Fibroblast of the conjunctiva (primary cell): Measurements from ENCODE around the gene B3GALT6.
"Not testable (repeated sequence)": the region's sequence is repeated elsewhere in the genome, so short reads cannot be mapped to it uniquely, and the experiment has no call there.

Experiments used
- DNase-seq: peaks from one replicate; pipeline ENCODE4 v3.0.0-alpha.2; 2010; ENCODE audit warnings: low read depth

Gene B3GALT6

DNA sequence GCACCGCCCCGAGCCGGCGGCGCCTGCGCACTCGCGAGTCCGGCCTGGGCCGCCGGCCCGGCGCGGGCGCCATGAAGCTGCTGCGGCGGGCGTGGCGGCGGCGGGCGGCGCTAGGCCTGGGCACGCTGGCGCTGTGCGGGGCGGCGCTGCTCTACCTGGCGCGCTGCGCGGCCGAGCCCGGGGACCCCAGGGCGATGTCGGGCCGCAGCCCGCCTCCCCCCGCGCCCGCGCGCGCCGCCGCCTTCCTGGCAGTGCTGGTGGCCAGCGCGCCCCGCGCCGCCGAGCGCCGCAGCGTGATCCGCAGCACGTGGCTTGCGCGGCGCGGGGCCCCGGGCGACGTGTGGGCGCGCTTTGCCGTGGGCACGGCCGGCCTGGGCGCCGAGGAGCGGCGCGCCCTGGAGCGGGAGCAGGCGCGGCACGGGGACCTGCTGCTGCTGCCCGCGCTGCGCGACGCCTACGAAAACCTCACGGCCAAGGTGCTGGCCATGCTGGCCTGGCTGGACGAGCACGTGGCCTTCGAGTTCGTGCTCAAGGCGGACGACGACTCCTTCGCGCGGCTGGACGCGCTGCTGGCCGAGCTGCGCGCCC lies at the start of gene B3GALT6:
Gene B3GALT6 (plus strand): TSS at position 30 of the 588 bp plus-strand sequence. CDS start 42 bp downstream, at position 72.
- no peak for DNase-seq

DNA sequence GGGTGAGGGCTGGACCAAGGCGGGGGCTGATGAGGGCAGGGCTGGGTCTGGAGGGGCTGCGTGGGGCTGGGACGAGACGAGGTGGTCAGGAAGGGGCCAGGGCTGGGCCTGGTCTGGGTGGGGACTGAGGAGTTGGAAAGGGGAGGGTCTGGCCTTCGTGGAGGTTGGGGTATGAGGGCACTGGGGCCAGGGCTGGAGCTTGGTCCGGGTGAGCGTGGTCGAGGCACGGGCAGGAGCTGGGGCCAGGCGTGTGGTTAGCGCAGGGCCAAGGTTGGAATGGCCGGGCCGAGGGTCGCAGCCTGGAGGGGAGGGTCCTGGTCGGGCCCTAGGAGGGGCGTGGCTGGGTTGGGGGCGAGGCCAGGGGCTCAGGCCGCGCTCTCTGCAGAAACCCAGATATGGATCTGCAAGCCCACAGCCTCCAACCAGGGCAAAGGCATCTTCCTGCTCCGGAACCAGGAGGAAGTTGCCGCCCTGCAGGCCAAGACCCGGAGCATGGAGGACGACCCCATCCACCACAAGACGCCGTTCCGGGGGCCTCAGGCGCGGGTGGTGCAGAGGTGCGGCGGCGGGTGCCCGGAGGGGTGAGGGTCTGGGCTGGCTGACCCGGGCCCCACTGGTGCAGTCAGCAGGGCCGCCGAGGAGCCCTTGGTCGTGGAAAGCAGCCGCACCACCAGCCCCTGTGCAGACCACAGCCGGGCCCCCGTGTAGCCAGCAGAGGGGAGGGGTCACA lies 49.4 kb upstream of the B3GALT6 start:
- no peak for DNase-seq

DNA sequence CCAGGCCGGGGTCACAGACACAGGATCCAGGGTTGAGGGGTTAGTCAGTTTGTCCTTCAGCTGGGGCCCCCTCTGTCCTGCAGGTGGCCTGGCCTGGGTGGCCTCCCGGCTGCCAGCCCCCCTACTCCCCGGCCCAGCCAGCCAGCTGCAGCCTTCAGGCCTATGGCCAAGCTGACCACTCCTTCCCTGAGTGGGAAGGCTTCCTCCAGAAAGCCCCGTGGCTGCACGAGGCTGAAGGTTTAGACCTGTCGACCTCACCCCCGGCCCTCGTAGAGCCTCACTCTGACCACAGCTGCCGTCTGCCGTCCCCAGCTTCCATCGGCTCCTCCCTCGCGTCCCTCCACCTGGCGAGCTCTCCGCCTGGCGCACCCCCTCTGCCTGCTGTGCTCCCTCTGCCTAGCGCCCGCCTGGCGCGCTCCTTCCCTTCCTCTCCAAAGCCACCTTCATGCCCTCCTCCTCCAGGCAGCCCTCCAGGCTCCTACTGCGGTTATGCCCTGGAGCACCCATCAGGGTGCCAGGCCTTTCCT lies 48.8 kb upstream of the B3GALT6 start:
- no peak for DNase-seq

DNA sequence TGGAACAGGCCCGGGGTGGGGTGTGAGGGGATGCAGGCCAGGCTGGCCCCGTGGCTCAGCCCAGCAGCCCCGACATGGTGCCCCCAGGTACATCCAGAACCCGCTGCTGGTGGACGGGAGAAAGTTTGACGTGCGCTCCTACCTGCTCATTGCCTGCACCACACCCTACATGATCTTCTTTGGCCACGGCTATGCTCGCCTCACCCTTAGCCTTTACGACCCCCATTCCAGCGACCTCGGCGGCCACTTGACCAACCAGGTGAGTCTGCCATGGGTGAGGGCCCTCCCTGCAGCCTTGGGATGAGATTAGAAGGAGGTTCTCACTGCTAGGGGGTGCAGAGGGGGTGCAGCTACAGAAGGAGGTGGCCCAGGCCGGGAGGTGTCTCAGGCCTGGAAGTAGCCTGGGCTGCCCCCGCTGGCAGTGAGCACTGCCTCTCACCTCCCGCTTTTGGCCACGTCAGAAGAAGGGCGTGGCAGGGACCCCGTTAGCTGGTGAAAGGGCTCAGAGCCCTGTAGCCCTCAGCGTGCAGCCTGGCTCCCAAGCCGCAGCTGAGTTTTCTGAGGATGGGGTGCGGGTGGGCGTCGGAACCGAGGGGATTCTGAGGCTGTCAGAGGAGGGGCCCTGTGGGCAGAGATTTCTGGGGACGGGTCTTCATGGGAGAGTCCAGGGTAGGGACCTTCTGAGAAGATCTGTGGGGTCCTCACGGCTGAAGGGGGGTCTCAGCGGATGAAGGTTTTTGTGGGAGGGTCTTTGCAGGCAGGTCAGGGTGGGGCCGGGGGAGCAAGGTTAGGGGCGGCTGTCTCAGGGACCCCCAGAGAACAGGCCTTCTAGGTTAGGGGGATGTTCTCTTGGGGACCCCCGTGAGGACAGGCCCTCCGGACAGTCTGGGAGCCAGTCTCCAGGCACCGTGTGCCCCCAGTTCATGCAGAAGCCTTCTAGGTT lies 47.9 kb upstream of the B3GALT6 start:
- DNase-seq: no peak

DNA sequence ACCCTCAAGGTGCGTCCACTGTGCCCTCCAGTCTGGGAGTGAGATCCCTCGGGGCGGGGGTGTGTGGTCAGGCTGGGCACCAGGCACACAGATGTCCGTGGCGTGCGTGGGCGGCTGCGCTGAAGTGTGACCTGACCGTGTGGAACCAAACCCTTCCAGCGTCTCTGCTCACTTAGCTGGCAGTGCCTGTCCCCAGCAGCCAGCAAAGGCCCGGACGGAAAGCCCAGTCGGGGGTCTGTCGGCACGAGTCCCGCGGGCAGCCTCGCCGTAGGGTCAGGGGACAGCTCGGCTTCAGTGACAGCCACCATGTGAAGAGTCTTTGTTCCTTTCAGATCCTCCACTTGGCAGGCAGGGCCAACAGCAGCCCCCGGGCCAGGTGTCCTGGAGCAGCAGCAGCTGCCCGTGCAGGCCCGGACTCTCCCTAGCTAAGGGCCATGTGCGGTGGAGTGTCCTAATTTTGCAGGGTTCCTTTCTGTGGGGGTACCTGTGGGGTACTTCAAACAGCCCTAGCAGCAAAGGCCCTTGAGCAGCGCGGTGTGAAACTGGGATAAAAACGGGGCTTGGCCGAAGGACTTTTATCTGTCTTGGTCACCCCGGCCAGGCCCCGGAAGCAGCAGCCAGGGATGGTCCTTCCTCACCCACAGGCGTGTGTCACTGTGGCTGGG lies 46.8 kb upstream of the B3GALT6 start:
- DNase-seq: no peak

DNA sequence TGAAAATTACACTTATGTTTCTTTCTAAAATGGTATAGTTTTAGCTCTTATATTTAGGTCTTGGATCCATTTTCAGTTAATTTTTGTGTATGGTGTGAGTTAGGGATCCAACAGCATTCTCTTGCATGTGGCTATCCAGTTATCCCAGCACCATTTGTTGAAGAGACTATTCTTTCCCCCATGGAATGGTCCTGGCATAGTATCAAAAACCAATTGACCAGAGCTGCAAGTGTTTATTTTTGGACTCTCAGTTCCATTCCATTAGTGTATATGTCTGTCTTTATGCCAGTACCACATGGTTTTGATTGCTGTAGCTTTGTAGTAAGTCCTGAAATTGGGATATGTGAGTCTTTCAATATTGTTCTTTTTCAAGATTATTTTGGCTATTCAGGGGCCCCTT lies 44.1 kb upstream of the B3GALT6 start:
- DNase-seq: peak; percentile 35

DNA sequence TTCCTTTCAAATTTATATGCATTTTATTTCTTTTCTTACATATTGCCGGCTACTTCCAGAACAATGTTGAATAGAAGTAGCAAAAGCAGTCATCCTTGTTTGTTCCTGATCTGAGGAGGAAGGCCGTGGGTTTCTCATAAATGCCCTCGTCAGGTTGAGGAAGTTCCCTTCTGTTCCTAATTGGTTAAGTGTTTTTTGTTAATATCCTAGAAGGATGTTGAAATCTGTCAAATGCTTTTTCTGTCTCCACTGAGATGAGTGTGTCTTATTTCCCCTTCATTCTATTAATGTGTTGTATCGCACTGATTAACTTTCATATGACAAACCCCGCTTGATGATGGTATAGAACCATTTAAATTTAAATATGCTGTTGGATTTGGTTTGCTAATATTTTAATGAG lies 42.9 kb upstream of the B3GALT6 start:
- no peak for DNase-seq

DNA sequence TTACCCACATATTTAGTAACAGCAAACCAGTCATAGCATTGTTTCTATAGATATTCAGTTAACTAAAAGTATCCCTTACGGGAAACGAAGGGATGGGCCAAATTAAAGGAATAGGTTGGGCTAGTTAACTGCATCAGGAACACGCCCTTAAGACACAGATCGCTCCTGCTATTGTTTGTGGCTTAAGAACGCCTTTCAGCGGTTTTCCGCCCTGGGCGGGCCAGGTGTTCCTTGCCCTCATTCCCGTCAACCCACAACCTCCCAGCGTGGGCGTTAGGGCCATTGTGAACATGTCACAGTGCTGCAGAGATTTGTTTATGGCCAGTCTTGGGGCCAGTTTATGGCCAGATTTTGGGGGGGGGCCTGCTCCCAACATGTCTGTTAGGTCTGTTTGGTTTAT lies 40.3 kb upstream of the B3GALT6 start:
- no peak for DNase-seq

DNA sequence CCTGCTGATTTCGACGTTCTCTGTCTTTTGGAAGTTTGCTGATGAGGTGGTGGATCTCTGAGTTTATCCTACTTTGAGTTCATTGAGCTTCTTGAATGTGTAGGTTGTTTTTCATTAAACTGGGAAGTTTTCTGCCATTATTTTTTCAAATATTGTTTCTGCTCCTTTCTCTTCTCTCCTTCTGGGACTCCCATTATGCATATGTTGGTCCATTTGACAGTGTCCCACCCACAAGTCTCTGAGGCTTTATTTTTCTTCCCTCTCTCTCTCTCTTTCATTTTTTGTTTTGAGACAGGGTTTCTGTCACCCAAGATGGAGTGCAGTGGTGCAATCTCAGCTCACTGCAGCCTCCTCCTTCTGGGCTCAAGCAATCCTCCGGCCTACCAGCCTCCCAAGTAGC lies 37.3 kb upstream of the B3GALT6 start:
- DNase-seq: no peak

DNA sequence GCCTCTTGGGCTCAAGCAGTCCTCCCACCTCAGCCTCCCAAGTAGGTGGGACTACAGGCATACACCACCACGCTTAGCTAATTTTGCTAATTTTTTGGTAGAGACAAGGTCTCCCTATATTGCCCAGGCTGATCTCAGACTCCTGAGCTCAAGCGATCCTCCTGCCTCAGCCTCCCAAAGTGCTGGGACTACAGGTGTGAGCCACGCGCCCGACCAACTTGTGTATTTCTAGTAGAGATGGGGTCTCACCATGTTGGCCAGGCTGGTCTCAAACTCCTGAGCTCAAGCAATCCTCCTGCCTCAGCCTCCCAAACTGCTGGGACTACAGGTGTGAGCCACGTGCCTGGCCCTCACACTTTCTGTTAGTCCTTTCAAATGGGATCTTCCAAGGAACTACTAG lies 36.3 kb upstream of the B3GALT6 start:
- not testable (repeated sequence) for DNase-seq

DNA sequence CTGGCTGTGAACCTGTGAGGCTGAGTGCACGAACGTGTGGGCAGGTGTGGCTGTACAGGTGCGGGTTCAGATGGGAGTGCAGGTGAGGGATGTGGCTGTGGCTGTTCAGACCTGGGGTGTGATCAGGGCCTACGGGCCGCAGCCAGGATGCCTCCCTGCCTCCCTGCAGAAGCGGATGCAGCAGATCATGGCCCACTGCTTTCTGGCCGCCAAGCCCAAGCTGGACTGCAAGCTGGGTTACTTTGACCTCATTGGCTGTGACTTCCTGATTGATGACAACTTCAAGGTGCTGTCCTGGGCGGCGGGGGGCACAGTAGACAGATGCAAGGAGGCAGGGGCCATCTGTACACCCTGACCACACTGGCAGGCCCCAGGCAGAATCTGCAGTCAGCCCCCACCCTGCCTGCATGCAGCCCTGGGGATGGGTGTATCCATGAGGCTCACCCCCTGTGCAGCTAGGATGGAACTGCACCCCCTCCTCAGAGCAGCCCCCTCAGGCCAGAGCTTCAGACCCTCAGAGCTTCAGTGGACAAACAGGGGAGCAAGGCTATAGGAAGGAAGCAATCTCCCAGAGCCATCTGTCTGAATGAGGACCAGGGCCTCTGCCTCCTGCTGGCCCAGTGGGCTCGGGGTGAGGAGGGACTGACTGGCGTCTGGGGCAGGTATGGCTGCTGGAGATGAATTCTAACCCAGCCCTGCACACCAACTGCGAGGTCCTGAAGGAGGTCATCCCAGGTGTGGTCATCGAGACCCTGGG lies 35.4 kb upstream of the B3GALT6 start:
- DNase-seq: no peak

DNA sequence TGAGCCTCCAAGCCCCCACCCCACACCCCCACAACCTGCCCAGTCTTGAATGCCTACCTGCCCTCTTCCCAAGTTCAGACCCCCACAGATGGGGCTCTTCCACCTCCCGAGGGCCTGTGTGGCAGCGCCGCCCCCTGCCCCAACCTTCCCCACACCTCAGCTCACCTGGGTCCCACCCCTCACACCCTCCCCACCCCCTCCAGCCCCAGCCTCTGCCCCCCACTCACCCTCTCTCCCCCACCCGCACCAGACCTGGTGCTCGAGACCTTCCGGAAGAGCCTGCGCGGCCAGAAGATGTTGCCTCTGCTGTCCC lies 34.9 kb upstream of the B3GALT6 start:
- DNase-seq: no peak

DNA sequence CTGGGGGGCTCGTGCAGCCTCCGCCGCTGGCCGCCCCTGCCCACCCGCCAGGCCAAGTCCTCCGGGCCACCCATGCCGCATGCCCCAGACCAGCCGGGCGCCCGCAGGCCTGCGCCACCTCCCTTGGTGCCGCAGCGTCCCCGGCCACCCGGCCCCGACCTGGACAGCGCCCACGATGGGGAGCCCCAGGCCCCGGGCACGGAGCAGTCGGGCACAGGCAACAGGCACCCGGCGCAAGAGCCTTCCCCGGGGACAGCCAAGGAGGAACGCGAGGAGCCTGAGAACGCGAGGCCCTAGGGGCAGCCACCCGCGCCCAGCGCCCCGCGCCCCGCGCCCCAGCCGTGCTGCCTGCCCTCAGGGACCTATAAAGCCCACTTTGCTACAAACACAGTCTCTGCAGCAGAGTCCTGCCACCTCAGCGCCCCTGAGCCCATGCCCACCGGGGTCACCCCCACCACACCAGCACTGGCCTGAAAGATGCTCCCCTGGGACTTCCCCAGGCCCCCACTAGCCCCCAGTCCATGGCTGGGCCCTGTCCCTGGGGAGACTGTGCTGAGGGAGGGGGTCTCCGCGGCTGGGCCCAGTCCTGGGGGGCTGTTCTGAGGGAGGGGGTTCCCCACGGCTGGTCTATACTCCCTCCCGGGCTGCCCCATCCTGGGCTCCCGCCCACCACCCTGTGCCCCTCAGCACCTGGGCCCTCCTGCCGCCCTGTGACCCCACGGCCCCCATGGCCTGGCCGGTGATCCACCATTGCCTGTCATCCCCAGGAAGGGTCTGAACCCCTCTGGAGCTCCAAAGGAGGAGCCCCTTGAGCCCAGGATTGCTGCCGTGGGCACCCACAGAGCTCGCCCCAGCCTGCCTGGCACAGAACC lies 34.2 kb upstream of the B3GALT6 start:
- DNase-seq: no peak

DNA sequence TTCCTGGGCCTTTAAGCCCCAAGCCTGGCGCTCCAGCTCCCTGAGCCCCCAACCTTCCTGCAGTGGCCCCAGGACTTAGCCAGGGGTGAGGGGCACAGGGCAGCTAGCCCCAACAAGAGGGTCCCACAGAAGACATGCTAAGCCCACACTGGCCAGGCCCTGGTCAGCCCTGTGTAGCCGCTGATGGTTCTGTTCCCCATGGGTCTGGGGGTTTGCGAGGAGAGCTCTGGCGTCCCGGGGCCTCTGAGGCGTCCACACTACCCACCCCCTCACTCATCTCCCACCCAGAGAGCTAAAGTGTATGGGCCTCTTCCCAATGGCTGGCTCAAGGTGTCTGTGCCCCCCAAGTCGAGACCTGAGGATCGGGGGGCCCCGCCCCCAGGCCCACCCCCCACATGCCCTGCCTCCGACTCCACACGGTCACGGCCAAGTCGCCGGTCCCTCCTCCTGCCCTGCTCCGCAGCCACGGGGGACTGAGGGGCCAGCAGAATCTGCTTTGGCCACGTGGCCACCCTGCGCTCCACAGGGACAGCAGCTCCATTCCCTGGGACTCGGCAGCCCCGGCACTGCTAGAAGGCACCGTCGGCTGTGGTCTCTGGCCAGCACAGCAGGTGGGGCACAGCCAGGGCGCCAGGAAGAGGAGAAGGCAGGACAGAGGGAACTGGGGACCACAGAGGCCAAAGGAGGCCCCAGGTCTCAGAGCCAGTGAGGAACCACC lies 33.5 kb upstream of the B3GALT6 start:
- no peak for DNase-seq

DNA sequence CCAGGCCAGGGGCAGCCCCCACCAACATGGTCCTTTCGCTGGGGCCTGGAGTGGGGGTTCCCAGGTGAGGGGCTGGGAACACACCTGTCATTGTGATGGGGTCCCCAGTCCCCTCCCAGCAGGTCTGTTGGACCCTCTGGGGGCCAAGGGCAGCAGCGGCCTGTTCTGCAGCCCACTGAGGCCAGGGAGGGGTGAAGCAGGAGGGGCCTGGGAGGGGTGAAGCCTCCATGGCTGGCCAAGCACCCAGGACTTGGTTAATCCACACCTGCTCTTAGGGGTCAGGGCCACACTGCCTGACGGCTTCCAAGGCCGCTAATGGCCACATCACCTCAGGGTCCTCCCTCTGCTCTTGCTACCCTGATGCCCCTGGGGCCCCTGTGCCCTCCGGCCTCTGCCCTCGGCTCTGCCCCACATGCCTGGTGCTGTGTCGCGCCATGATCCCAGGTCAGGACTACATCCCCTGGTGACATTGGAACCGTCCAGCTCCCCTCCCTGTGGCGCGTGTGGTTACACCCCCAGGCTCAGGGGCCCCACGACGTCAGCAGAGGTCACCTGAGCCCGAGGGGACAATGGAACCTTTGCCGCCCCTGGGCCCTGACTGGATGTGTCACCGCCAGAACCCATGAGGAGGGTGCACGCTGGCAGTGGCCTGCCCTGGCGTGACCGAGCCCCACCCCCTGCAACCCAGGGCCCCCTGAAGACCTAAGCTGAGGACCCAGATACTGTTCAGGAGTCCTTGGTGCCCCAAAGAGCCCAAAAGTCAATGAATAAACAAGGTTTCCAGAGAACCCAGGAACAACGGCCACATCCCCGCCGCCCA lies 32.7 kb upstream of the B3GALT6 start:
- no peak for DNase-seq

DNA sequence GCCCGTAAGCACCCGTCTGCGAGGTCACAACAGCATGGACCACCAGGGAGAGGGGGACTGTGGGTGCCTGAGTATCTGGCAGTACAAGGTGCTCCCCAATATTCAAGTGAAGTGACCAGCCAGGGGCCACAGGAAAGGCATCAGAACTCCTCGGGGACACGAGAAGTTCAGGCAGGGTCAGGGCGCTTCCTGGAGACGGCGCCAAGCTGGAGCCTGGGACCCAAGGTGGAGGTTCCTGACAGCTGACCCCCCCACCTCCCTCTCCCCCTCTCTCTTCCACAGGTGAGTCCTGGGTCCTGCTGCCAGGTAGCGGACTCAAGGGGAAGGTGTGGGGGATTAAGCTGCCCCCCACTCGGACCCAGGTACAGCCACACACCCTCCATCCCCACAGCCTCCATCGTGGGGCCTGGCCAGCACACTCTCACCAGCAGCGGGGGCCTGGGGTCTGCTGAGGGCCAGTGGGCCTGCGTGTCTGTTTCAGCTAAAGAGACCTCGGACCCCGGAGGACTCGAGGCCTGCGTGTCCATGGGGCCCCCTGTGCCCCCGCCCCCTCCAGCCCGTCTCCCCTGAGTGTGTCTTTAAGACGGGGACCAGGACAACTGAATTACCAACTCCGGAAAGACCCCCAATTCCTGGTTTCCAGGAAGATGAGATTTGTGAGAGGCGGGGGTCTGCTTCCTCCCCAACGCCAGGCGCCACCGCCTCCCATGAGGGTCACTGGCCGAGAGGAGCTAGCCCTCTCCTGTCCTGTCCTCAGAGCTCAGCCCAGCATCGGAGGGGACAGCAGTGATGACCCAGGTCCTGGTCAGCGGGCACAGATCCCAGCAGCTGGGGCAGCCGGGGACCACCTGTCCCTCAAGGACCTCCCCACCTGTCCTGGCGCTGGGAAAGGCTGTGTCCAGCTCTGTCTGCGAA lies 31.8 kb upstream of the B3GALT6 start:
- DNase-seq: no peak

DNA sequence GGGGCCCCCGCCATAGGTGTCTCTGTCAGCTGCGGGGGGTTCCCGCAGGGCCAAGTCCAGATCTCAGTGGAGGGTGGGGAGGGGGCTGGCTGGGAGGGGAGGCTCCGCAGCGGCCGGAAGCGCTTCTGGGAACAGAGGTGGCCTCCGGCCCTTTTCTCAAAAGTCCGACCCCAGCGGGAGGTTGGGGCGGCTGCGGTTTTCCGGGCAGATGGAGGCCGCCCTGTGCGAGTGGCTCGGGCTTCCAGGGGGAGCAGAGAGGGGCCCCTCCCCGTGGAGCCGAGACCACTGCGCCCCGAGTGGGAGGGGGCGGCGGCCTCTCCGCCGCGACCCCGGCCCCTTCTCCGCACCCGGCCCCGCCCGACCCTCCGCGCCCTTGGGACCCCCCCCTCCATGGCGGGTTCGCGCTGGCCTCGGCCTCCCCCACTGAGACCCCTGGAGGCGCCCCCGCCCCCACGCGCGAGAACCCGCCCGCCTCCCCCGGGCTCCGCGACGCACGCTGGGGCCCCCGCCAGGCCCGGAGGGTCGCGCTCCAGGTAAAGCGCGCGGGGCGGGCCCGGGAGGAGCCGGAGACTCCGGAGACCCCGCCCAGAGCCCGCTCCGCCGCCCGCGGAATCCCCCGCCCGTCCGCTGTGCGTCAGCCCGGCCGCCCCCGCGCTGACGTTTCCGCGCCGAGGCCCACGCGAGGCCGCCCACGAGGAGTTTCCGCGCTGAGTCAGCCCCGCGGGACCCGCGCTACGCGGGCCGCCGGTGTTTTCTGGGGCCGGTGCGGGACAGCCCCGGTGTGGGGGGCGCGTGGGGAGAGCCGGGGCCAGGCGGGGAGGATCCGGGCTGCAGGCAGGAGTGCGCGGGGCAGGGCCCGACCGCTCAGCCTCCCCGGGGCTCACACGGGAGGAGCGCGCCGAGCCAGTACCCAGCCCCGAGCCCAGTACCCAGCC lies 30.9 kb upstream of the B3GALT6 start:
- no peak for DNase-seq
